Left lung (tissue), 10 donors: ENCODE results near the gene GALNT17. TPM values are rescaled to one million over a fixed set of nuclear protein-coding genes. Genes with fewer than 3 reads are reported as not detected.

ENCODE experiments used
- ATAC-seq: fragments of 200-7000 bp; cut with Tn5 transposase; one replicate; pipeline ENCODE4 v1.9.1; 2020; ENCODE audit warnings: moderate library complexity
- DNase-seq, 4 donors: peaks; one replicate each; pipeline ENCODE4 v3.0.0-alpha.2; 2013 to 2020
- H3K27ac ChIP-seq, 2 donors: fragments of 200-600 bp; sonication (generic) in 1 of 2; one replicate each; pipeline versions ENCODE4 v1.5.0 to v1.8.0; 2020 to 2021
- H3K27me3 ChIP-seq, 2 donors: fragments of 200-600 bp; sonication (generic) in 1 of 2; one replicate each; pipeline versions ENCODE4 v1.5.0 to v1.8.0; 2020 to 2021
- H3K36me3 ChIP-seq, 2 donors: fragments of 200-600 bp; sonication (generic) in 1 of 2; one replicate each; pipeline versions ENCODE4 v1.5.0 to v1.8.0; 2020 to 2021
- H3K4me1 ChIP-seq, 2 donors: fragments of 200-600 bp; one replicate each; pipeline ENCODE4 v1.8.0; 2021
- H3K4me3 ChIP-seq, 2 donors: fragments of 200-600 bp; sonication (generic) in 1 of 2; one replicate each; pipeline versions ENCODE4 v1.5.0 to v1.8.0; 2020 to 2021; ENCODE audit warnings: mild to moderate bottlenecking in 1 of 2
- H3K9me3 ChIP-seq, 2 donors: fragments of 200-600 bp; sonication (generic) in 1 of 2; one replicate each; pipeline versions ENCODE4 v1.5.0 to v1.8.0; 2020 to 2021
- intact Hi-C, 2 donors: fragments of 100-400 bp; cut with DNase I; formaldehyde crosslinking; loops; one replicate each; pipeline versions ENCODE4 v1.11.2 to v1.14.2; 2022
- polyA plus RNA-seq, 6 donors: library from polyadenylated mRNA; unstranded; fragments of 120-200 nt; gene quantifications; one replicate each; pipeline ENCODE4 v1.2.1, GENCODE V29; 2013; ENCODE audit not compliant: insufficient read length in 6 of 6
- total RNA-seq, 2 donors: library from RNA; stranded (reverse); fragmentation: NEBNext Ultra II Directional; extraction: Animal tissue kit (Norgen Biotek cat#: 25700); gene quantifications; one replicate each; pipeline ENCODE4 v1.2.1, GENCODE V29; 2021
- TF ChIP-seq, protein P1 (sequence below), 2 donors: fragments of 200-600 bp; sonication (generic) in 1 of 2; IDR thresholded peaks; one replicate each; pipeline versions ENCODE4 v1.5.0 to v1.8.0; 2021; ENCODE audit warnings: antibody characterized with exemption in 2 of 2
- donor health status: DM: no; HTN: yes; CAD: no.
- donor health status: DM: no; HTN: no; CAD: no.

The GALNT17 gene
- total and polyA plus RNA-seq, 8 donors = 2.4 to 19.1 (median 9.7) TPM

GRCh38 chr7:71555758-71556157 is 423.8 kb downstream of the GALNT17 start:
- H3K4me3 ChIP-seq = no peak overlapping the region
- ATAC-seq = no peak
- H3K36me3 ChIP-seq = no peaks in the 10 kb centered on the region
- H3K9me3 ChIP-seq = peaks cover 0 to 12% of the 10 kb centered on the region in 2 donors
- TF ChIP-seq, protein P1, sequence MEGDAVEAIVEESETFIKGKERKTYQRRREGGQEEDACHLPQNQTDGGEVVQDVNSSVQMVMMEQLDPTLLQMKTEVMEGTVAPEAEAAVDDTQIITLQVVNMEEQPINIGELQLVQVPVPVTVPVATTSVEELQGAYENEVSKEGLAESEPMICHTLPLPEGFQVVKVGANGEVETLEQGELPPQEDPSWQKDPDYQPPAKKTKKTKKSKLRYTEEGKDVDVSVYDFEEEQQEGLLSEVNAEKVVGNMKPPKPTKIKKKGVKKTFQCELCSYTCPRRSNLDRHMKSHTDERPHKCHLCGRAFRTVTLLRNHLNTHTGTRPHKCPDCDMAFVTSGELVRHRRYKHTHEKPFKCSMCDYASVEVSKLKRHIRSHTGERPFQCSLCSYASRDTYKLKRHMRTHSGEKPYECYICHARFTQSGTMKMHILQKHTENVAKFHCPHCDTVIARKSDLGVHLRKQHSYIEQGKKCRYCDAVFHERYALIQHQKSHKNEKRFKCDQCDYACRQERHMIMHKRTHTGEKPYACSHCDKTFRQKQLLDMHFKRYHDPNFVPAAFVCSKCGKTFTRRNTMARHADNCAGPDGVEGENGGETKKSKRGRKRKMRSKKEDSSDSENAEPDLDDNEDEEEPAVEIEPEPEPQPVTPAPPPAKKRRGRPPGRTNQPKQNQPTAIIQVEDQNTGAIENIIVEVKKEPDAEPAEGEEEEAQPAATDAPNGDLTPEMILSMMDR (IDR thresholded peaks at IDR 0.05) = no peak
- DNase-seq = no peak
- no peak overlapping the region for H3K27ac ChIP-seq
- H3K4me1 ChIP-seq = no peaks in the 10 kb centered on the region
- no peaks in the 10 kb centered on the region for H3K27me3 ChIP-seq
- intact Hi-C loops = no loop called here

DNA sequence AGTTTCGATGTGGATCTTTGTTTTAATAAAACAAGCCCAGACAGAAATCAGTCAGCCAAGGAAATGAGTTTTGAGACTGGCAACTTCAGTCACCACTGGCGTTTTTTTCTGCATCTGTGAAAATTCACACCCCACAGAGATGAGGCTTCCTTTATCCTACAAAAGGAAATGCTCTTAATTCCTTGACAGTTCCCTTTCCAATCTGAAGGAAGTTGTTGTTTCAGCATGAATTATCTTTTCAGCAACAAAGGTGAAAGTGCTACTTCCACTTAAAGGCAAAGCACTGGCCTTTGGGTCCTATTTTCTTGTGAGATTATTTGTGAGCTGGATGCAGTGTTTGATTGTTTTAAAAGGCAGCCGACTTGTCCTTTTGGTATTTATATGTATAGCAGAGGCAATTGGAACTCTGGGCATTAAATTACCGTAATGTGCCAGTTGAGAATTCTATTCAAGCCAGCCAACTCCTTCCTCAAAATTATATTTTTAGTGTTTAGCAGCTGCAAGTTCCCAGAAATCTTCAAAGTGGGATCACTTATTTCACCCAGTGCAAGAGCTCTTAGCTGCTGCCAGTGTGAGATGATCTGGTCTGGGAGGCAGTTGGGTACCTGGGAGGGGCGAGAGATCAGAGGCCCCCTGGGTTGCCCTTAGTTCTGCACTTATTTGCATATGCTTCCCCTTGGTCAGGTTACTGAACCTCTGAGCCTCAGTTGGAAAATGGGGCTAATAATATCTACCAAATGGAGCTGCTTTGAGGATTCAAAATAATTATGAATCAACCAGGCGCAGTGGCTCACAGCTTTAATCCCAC is 427.1 kb downstream of the GALNT17 start:
- no peaks in the 10 kb centered on the region for H3K4me1 ChIP-seq
- H3K36me3 ChIP-seq = no peaks in the 10 kb centered on the region
- no peak overlapping the region for H3K4me3 ChIP-seq
- TF ChIP-seq, protein P1 (IDR thresholded peaks at IDR 0.05) = no peak
- no peak overlapping the region for H3K27ac ChIP-seq
- intact Hi-C loops = no loop called here
- peaks cover 0 to 7% of the 10 kb centered on the region in 2 donors for H3K9me3 ChIP-seq
- ATAC-seq = no peak
- H3K27me3 ChIP-seq = no peaks in the 10 kb centered on the region
- no peak for DNase-seq

GRCh38 chr7:71560354-71560995 is 428.5 kb downstream of the GALNT17 start:
- Histone ChIP-seq H3K36me3 (no peaks in the 10 kb centered on the region), H3K27ac (no peak overlapping the region), H3K27me3 (no peaks in the 10 kb centered on the region), H3K9me3 (peaks cover 0 to 2% of the 10 kb centered on the region in 2 donors), H3K4me1 (no peaks in the 10 kb centered on the region), H3K4me3 (no peak overlapping the region)
- no peak for ATAC-seq
- intact Hi-C loops = no loop called here
- no peak for DNase-seq
- TF ChIP-seq, protein P1 (IDR thresholded peaks at IDR 0.05) = no peak

GRCh38 chr7:71563276-71563675 is 431.3 kb downstream of the GALNT17 start:
- TF ChIP-seq, protein P1 (IDR thresholded peaks at IDR 0.05) = no peak
- H3K27ac ChIP-seq = no peak overlapping the region
- no peaks in the 10 kb centered on the region for H3K4me1 ChIP-seq
- intact Hi-C loops = no loop called here
- H3K4me3 ChIP-seq = no peak overlapping the region
- H3K36me3 ChIP-seq = no peaks in the 10 kb centered on the region
- DNase-seq (no peak), ATAC-seq (no peak)
- no peaks in the 10 kb centered on the region for H3K9me3 ChIP-seq
- H3K27me3 ChIP-seq = no peaks in the 10 kb centered on the region

GRCh38 chr7:71566376-71566775 is 434.4 kb downstream of the GALNT17 start:
- ATAC-seq (no peak), DNase-seq (no peak)
- Histone ChIP-seq H3K9me3 (peaks cover 0 to 3% of the 10 kb centered on the region in 2 donors), H3K4me3 (no peak overlapping the region), H3K4me1 (no peaks in the 10 kb centered on the region), H3K27ac (no peak overlapping the region), H3K36me3 (no peaks in the 10 kb centered on the region), H3K27me3 (no peaks in the 10 kb centered on the region)
- TF ChIP-seq, protein P1 (IDR thresholded peaks at IDR 0.05) = no peak
- intact Hi-C loops = no loop called here
